Cortex of kidney (tissue), 1 donor: ENCODE measurements around the gene SLC5A10.
"Not testable (repeated sequence)": the region's sequence is repeated elsewhere in the genome, so short reads cannot be mapped to it uniquely, and the experiment has no call there.

Experiments used
- DNase-seq: peaks from one replicate; lab custom pipeline; 2025; lab: John Stamatoyannopoulos, UW

The SLC5A10 gene

DNA sequence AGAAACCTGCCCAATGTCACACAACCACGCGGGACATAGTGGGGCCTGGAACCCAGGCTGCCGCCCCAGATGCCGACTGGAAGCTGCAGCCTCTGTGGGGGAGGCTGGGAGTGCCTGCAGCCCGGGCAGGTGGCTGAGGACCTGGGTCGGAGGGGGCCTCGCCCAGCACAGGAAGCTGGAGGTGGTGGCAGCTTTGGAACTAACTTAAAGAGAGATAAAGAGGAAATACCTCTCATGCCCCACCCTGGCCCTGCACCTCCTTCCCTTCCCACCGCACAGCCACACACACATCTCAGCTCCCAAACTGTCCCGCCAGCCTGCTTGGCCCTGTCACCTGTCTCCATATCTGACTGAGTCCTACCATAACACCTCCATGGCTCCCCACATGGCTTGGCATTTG lies 88.4 kb downstream of the SLC5A10 start:
- DNase-seq: not testable (repeated sequence)

DNA sequence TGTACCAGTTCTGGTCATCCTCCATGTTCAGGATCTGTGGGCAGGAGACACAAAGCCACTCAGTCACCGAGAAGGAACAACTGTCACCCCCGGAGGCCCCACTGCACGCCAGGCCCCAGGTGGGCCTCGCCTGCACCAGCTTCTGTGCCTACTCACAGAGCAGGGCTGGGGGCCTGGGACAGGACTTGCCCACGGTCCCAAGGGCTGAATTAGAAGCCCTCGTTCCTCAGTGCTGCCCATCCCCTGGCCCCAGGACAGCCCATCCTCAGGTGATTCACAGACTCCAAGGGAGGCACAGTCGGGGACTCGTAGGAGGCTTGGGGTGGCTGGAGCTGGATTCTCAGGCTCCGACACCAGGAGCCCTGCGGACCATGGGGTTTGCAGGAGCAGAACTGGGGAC lies 89.9 kb downstream of the SLC5A10 start:
- not testable (repeated sequence) for DNase-seq

DNA sequence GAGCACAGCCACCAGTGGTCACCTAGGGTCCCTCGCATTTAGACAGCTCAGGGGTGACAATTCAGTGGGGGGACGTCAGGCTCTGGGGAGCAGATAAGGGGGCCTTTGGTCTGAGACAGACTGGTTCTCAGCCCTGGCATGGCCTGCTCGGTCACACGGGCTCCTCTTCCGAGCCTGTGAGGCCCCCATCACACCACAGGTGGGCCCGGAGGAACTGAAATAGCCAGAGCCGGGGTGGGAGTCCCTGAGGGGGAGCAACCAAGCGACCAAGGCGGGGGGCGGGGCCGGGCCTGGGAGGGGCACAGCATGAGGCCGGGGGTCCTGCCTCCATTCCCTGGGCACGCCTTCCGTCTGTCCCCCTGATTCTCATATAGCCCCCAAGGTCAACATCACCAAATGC lies 90.4 kb downstream of the SLC5A10 start:
- DNase-seq: not testable (repeated sequence)

DNA sequence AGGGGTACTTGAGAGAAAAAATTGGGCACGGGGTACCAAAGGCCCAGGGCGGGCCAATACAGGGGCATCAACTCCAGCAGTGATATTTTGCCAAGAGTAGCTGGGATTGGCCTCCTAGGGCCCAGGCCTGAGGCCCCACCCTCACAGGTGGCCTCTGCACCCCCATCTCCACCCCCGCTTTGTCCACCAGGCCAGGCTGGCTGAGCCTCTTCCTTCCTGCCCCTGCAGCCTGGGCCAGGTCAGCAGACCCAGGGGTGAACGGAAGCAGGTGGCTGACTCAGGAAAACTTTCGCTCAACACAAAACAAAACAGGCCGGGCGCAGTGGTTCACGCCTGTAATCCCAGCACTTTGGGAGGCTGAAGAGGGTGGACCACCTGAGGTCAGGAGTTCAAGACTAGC lies 91.1 kb downstream of the SLC5A10 start:
- DNase-seq: not testable (repeated sequence)

DNA sequence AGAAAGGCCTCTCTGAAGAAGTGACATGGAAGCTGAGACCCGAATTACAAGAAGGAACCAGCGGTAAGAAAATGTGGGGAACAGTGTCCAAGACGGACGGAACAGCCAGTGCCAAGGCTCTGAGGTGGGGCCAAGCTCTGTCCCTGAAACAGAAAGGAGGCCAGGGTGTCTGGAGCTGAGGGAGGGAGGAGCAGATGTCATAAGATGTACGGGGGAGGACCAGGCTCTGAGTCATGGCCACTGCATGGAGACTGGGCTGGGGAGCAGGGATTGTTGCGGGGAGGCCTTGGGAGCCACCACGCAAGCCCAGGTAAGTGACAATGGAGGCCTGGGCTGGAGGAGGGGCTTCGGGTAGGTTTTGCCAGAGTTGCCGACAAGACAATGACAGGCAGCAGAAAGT lies 92.7 kb downstream of the SLC5A10 start:
- DNase-seq: not testable (repeated sequence)

DNA sequence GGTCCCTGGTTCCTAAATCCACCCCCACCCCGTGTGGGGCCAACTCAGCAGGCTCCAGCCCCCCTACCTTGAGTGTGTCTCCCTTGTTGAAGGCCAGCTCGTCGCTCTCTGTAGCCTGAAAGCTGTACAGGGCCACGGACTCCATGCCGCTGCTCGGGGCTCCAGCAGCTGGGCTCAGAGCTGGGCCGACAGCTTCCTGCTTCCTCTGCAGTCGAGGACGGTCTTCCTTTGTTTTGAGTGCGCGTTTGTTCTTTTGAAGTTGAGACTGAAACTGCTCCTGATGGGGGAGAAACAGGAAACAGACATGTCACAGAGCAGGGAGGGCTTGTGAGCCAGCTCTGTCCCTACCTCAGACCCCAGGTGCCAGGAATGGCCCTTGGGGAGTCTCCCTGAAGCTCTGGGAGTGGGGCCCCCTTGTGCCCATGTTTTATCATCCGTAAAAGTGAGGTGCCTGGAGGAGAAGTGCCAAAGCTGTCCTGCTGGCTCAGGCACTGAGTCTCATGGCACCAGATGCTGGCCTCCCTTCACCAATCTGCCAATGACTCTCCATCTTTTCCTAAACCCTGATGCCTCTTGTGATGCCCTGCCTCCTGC lies 94.9 kb downstream of the SLC5A10 start, which contains the start of gene GRAP:
TSS of gene GRAP (minus strand) at position 176 of the 594 bp plus-strand sequence. CDS start at position 145, 31 bp downstream.
- not testable (repeated sequence) for DNase-seq

DNA sequence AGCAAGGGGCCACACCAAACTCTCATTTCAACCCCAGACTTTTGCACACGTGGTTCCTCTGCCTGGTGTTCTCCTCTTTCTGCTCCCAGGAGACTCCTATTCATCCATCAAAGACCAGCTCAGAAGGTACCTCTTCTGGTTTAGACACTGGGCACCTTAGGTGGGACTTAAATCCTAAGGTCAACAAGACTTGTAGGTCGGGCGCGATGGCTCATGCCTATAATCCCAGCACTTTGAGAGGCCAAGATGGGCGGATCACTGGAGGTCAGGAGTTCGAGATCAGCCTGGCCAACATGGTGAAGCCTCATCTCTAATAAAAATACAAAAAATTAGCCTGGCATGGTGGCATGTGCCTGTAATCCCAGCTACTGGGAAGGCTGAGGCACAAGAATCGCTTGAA lies 95.5 kb downstream of the SLC5A10 start:
- not testable (repeated sequence) for DNase-seq

DNA sequence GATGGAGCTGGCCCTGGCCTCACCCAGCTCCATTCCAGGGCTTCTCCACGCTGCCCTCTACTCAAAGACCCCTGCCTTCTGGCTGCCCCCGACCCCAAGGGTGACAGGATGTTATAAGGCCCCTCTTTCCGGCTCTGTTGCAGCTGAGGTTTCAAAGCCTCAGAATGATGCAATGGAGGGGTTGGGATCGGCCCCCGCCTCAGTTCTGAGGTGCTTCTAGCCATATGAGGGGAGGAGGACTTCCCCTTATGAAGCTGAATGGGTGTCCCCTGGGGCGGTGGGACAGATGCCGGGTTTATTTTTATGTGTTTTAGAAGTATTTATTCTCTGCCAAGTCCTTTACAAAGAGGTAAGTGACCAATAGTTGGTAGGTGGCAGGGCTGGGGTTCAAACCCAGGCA lies 96.9 kb downstream of the SLC5A10 start:
- DNase-seq: not testable (repeated sequence)

DNA sequence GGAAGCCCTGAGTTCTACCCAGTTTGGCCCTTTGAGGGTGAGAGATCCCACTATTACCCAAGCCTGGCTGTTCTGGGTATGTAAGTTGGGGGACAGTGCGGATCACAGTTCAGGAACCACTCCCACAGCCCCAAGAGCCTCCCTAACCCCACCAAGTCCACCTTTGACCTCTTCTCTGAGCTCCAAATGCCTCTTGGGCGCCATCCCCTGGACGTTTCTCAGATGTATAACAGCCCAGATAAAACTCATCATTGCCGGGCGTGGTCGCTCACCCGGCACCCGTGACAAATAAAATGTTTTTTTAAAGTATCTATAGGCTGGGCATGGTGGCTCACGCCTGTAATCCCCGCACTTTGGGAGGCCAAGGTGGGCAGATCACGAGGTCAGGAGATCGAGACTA lies 103.5 kb downstream of the SLC5A10 start:
- not testable (repeated sequence) for DNase-seq

DNA sequence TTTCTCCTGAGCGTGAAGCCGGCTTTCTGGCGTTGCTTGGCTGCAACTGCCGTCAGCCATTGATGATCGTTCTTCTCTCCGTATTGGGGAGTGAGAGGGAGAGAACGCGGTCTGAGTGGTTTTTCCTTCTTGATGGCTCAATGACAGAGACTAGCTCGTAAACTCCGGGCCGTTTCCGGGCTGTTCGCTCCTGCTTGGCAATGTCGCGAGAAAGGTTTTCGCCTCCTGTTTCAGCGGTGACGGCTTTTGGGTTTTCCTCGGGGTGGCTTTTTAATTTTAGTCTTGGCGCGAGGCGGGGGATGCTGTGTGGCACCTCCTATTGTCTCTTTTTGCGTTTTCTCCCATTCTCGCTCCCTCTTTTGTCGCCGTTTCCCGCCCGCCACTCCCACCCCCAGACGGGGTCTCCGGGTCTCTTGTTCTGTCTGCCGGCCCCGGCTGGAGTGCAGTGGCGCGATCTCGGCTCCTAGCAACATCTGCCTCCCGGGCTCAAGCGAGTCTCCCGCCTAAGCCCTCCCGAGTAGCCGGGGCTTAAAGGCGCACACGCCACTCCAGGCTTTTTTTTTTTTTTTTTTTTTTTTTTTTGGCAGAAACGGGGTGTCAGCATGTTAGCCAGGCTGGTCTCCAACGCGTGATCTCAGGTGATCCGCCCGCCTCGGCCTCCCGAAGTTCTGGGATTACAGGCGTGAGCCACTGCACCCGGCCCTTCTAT lies 110.2 kb downstream of the SLC5A10 start:
- not testable (repeated sequence) for DNase-seq

DNA sequence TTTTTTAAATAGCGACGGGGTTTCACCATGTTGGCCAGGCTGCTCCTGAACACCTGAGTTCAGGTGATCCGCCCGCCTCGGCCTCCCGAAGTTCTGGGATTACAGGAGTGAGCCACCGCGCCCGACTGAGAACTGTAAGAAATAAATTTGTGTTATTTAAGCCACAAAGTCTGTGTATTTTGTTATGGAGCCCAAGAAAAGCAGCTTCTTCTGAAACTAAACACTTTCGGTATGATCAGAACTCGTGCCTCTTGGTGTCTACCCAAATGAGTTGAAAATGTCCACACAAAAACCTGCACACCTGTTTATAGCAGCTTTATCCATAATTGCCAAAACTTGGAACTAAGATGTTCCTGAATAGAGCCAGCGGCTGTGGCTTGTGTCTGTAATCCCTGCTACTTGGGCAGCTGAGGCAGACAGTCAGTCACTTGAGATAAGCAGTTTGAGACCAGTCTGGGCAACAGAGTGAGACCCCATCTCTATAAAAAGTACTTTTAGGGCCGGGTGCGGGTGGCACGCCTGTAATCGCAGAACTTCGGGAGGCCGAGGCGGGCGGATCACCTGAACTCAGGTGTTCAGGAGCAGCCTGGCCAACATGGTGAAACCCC lies 110.9 kb downstream of the SLC5A10 start:
- DNase-seq: not testable (repeated sequence)

DNA sequence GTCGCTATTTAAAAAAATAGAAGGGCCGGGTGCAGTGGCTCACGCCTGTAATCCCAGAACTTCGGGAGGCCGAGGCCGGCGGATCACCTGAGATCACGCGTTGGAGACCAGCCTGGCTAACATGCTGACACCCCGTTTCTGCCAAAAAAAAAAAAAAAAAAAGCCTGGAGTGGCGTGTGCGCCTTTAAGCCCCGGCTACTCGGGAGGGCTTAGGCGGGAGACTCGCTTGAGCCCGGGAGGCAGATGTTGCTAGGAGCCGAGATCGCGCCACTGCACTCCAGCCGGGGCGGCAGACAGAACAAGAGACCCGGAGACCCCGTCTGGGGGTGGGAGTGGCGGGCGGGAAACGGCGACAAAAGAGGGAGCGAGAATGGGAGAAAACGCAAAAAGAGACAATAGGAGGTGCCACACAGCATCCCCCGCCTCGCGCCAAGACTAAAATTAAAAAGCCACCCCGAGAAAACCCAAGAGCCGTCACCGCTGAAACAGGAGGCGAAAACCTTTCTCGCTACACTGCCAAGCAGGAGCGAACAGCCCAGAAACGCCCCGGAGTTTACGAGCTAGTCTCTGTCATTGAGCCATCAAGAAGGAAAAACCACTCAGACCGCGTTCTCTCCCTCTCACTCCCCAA lies 111.5 kb downstream of the SLC5A10 start:
- not testable (repeated sequence) for DNase-seq

DNA sequence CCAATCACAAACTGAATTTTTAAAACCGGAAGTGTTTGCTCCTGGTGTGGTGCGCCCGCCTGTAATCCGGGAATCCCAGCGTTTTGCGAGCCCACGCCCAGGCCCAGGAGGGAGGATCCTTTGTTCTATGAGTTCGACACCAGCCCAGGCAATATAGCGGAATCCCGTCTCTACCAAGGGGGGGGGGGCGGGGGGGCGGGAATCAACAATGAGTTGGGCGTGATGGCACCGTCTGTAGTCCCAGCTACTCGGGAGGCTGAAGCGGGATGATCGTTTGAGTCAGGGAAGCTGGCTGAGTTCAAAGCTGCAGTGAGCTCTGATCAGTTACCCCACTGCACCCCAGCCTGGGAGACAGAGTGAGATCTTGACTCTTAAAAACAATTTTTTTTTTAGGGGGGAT lies 112.4 kb downstream of the SLC5A10 start:
- not testable (repeated sequence) for DNase-seq

DNA sequence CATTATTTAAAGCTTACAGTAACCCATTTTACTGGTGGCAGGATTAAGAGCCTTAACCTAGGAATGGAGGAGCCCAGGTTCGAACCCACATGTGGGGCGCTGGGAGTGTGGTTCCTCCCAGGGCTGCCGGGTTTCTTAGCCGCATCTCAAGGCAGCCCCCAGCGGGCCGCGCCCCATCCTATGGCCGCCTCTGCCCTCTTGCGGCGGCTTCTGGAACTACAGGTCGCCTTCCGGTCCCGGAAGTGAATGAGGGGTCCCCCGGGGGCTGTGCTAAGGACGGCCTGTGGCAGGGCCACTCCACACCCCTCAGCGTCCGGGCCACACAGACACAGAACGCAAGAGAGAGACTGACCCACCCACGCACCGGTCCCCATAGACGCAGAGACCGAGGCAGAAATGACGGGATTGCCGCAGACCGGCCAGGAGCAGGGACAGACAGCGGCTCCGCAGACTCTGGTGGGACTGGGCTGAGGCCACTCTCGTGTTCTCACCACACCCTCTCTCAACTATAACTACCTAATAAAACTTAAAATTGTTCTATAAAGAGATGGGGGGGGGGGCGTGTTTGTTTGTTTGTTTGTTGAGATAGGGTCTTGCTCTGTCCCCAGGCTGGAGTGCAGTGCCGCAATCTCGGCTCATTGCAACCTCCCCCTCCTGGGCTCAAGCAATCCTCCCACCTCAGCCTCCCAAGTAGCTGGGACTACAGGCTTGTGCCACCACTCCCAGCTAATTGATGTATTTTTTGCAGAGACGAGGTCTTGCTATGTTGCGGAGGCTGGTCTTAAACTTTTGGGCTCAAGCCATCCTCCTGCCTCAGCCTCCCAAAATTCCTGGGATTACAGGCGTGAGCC lies 118.6 kb downstream of the SLC5A10 start:
- DNase-seq: not testable (repeated sequence)
